HepG2 (cell line): ENCODE data around the gene SLC5A10. TPM values are rescaled to one million over a fixed set of nuclear protein-coding genes. Genes with fewer than 3 reads are reported as not detected.

Experiments used
- BHLHE40 ChIP-seq: IDR thresholded peaks from 2 replicates; pipeline ENCODE4 v1.6.1; 2011; ENCODE audit warnings: low read length, improper control_type of control experiment
- GTF2F1 ChIP-seq: fragments of 150-350 bp; IDR thresholded peaks from 2 replicates; pipeline ENCODE4 v1.6.1; 2014; ENCODE audit warnings: low read length
- MZF1 ChIP-seq: sonication (generic); formaldehyde crosslinking; IDR thresholded peaks from 2 replicates; pipeline ENCODE4 v1.8.1; 2023; ENCODE audit warnings: mild to moderate bottlenecking, missing genetic modification reagents, borderline replicate concordance
- NCOA2 ChIP-seq: sonication (generic); formaldehyde crosslinking; IDR thresholded peaks from 2 replicates; pipeline ENCODE4 v1.8.0; 2022; ENCODE audit warnings: inconsistent platforms
- NKX3-1 ChIP-seq: sonication (generic); formaldehyde crosslinking; IDR thresholded peaks from 2 replicates; pipeline ENCODE4 v1.5.0; 2020; ENCODE audit warnings: missing genetic modification reagents
- ZKSCAN5 ChIP-seq: sonication (generic); formaldehyde crosslinking; IDR thresholded peaks from 2 replicates; pipeline ENCODE4 v1.5.1; 2020; ENCODE audit warnings: mild to moderate bottlenecking, missing genetic modification reagents
- ZNF18 ChIP-seq: sonication (generic); formaldehyde crosslinking; IDR thresholded peaks from 2 replicates; pipeline ENCODE4 v1.8.0; 2022; ENCODE audit warnings: mild to moderate bottlenecking, missing genetic modification reagents; ENCODE audit not compliant: insufficient replicate concordance
- ZNF557 ChIP-seq: sonication (generic); formaldehyde crosslinking; IDR thresholded peaks from 2 replicates; pipeline ENCODE4 v1.4.0; 2020; ENCODE audit warnings: missing genetic modification reagents
- ZNF558 ChIP-seq: sonication (generic); formaldehyde crosslinking; IDR thresholded peaks from 2 replicates; pipeline ENCODE4 v1.9.0; 2022; ENCODE audit warnings: mild to moderate bottlenecking, missing genetic modification reagents, borderline replicate concordance
- polyA plus RNA-seq, 8 experiments: library from polyadenylated mRNA; depleted of rRNA in 3 of 8; stranded (reverse) in 7 of 8; unstranded in 1 of 8; fragments of >200 nt; fragmentation: Illumina TruSeq in 4 of 8; extraction: Trizol in 4 of 8; gene quantifications; 2 replicates each; pipeline versions ENCODE4 v1.2.1 to v1.2.3, GENCODE V29; 2011 to 2016; ENCODE audit warnings: low read depth in 4 of 8, missing spikeins in 1 of 8, mixed read lengths in 1 of 8; ENCODE audit not compliant: insufficient read depth in 1 of 8
- total RNA-seq, 5 experiments: library from RNA; depleted of rRNA; stranded (reverse); fragments of >200 nt; fragmentation: Illumina TruSeq; extraction: Trizol; gene quantifications; 2 replicates each; pipeline ENCODE4 v1.2.3, GENCODE V29; 2016; ENCODE audit warnings: low read depth in 1 of 5
- TF ChIP-seq, protein P1 (sequence below): sonication (generic); formaldehyde crosslinking; IDR thresholded peaks from 2 replicates; pipeline ENCODE4 v1.4.0; 2020; ENCODE audit warnings: missing genetic modification reagents, borderline replicate concordance
- TF ChIP-seq, protein P2 (sequence below): sonication (generic); formaldehyde crosslinking; IDR thresholded peaks from 2 replicates; pipeline ENCODE4 v1.4.0; 2020; ENCODE audit warnings: missing genetic modification reagents, borderline replicate concordance
- TF ChIP-seq, protein P3 (sequence below): sonication (generic); formaldehyde crosslinking; IDR thresholded peaks from 2 replicates; pipeline ENCODE4 v1.4.0; 2020; ENCODE audit warnings: missing genetic modification reagents, mild to moderate bottlenecking, borderline replicate concordance
- TF ChIP-seq, protein P4 (sequence below): sonication (generic); formaldehyde crosslinking; IDR thresholded peaks from 2 replicates; pipeline ENCODE4 v1.4.0; 2020; ENCODE audit warnings: mild to moderate bottlenecking, missing genetic modification reagents

SLC5A10 gene
- total and polyA plus RNA-seq, 2 of the 13 experiments (the other 11 are each of a cell fraction or from before 2014, with no cell fraction given), result 0.05 TPM; not detected in 1

GRCh38 chr17:18950944-18951905, 740 bp upstream of the SLC5A10 start (continued):
- TF ChIP-seq NKX3-1 (CRISPR knock-in tag) (no peak), ZNF557 (CRISPR knock-in tag) (no peak), ZNF558 (no peak), NCOA2 (CRISPR knock-in tag) (no peak), BHLHE40 (peak; percentile 47; the same call in 1 of the 2 replicates), ZNF18 (no peak), ZKSCAN5 (CRISPR knock-in tag) (no peak), GTF2F1 (no peak), MZF1 (CRISPR knock-in tag) (no peak)
- TF ChIP-seq, protein P1, sequence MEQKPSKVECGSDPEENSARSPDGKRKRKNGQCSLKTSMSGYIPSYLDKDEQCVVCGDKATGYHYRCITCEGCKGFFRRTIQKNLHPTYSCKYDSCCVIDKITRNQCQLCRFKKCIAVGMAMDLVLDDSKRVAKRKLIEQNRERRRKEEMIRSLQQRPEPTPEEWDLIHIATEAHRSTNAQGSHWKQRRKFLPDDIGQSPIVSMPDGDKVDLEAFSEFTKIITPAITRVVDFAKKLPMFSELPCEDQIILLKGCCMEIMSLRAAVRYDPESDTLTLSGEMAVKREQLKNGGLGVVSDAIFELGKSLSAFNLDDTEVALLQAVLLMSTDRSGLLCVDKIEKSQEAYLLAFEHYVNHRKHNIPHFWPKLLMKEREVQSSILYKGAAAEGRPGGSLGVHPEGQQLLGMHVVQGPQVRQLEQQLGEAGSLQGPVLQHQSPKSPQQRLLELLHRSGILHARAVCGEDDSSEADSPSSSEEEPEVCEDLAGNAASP (CRISPR knock-in tag), result no peak
- TF ChIP-seq, protein P2, sequence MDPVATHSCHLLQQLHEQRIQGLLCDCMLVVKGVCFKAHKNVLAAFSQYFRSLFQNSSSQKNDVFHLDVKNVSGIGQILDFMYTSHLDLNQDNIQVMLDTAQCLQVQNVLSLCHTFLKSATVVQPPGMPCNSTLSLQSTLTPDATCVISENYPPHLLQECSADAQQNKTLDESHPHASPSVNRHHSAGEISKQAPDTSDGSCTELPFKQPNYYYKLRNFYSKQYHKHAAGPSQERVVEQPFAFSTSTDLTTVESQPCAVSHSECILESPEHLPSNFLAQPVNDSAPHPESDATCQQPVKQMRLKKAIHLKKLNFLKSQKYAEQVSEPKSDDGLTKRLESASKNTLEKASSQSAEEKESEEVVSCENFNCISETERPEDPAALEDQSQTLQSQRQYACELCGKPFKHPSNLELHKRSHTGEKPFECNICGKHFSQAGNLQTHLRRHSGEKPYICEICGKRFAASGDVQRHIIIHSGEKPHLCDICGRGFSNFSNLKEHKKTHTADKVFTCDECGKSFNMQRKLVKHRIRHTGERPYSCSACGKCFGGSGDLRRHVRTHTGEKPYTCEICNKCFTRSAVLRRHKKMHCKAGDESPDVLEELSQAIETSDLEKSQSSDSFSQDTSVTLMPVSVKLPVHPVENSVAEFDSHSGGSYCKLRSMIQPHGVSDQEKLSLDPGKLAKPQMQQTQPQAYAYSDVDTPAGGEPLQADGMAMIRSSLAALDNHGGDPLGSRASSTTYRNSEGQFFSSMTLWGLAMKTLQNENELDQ (CRISPR knock-in tag), result no peak
- TF ChIP-seq, protein P3, sequence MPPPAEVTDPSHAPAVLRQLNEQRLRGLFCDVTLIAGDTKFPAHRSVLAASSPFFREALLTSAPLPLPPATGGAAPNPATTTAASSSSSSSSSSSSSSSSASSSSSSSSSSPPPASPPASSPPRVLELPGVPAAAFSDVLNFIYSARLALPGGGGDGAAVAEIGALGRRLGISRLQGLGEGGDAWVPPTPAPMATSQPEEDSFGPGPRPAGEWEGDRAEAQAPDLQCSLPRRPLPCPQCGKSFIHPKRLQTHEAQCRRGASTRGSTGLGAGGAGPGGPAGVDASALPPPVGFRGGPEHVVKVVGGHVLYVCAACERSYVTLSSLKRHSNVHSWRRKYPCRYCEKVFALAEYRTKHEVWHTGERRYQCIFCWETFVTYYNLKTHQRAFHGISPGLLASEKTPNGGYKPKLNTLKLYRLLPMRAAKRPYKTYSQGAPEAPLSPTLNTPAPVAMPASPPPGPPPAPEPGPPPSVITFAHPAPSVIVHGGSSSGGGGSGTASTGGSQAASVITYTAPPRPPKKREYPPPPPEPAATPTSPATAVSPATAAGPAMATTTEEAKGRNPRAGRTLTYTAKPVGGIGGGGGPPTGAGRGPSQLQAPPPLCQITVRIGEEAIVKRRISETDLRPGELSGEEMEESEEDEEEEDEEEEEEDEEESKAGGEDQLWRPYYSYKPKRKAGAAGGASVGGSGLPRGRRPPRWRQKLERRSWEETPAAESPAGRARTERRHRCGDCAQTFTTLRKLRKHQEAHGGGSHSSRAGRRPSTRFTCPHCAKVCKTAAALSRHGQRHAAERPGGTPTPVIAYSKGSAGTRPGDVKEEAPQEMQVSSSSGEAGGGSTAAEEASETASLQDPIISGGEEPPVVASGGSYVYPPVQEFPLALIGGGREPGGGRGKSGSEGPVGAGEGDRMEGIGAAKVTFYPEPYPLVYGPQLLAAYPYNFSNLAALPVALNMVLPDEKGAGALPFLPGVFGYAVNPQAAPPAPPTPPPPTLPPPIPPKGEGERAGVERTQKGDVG, result no peak
- TF ChIP-seq, protein P4, sequence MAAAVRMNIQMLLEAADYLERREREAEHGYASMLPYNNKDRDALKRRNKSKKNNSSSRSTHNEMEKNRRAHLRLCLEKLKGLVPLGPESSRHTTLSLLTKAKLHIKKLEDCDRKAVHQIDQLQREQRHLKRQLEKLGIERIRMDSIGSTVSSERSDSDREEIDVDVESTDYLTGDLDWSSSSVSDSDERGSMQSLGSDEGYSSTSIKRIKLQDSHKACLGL (CRISPR knock-in tag), result no peak
